HG03196 (cell line): ENCODE measurements around the gene ONECUT1.
A peak's percentile ranks its signal among the peaks of the same experiment; 100 is the strongest.

Experiments
- ATAC-seq: cut with Tn5 transposase; IDR thresholded peaks from one replicate; pipeline ENCODE4 v1.9.1; 2021; ENCODE audit not compliant: unreplicated experiment

Gene ONECUT1

DNA sequence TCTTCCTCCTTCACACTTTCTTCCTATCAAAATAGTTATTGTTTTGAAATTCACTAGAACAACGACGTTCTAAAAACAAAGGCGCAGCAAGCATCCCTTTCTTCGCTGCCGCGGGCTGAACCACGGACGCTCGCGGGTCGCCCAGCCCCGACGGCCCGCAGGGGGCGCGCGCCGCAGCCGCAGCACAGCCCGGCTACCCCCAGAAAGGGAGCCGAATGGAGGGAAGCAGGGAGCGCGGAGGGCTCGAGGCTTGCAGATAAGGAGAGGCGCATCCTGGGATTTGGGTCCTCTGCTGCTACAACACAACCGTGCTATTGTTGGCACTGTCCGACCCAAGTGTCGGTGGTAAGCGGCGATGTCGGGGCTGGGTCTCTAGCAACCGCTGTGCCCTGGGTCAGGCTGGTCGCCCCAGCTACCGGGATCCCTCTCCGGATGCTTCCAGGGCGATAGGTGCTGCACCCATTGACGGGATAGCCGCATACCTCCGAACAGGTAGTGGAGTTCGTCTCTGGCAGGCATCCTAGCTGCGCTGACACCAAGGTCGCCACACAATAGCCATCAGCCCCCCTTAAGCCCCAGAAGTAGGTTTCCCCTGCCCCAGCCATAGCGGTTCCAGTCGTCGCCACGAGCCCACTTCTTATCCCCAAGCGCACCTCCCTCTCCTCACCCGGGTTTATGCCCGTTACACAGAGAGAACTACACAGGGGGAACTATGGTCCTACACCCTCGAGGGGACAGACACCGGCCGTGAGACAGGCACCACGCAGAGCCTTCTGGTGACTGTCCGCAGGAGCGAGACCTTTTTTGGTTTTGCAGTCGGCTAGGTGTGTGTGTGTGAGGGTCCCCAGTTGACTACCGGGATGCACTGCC is 6.0 kb downstream of the ONECUT1 start:
- ATAC-seq = no peak

- no peak for ATAC-seq
These were observed 6.8 kb downstream of the ONECUT1 start for GRCh38 chr15:52783191-52783829.

GRCh38 chr15:52782514-52782913 is 7.6 kb downstream of the ONECUT1 start:
- no peak for ATAC-seq

GRCh38 chr15:52780172-52780980 is 9.8 kb downstream of the ONECUT1 start:
- ATAC-seq = peak; percentile 68

DNA sequence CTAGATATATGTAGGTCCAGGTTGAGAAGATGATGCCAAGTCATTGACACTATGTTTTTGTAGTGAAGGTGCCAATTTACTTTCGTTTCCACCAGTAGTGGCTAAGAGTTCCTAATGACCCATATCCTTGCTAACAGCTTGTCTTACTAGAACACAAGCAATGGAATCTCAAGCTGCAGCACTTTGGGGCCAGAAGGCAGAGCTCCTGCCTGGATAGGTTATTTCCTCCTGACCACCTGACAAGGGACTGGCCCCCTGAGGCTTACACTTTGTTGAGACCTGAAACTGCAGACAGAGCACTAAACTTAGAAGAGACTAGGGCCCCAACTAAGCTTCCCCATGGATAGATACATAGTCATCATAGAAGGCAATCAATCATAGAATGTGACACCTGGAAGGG is 11.7 kb downstream of the ONECUT1 start:
- ATAC-seq = no peak

- ATAC-seq = no peak
These were observed 17.4 kb downstream of the ONECUT1 start for GRCh38 chr15:52772766-52773165.

- ATAC-seq = no peak
These were observed 24.4 kb downstream of the ONECUT1 start for GRCh38 chr15:52765785-52766184.

DNA sequence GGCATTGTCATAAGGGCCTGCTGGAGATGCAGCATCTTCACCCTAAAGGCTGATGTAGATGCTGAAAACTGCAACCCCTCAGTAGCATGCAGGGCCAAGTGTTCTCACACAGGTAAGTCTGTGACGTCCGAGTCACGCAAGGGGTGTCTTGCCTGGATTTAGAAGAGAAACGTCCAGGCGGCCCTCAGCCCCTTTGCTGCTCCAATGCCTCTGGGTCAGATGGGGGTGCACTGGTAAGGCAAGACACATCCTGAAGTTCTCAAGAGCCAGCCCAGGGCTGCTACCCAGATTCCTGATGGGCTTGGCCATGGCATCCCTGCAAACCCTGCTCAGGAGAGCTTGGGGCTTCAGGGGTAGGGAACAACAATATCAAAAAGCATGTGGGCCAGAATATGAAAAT is 25.4 kb downstream of the ONECUT1 start:
- ATAC-seq = no peak

- no peak for ATAC-seq
These were observed 27.5 kb downstream of the ONECUT1 start for GRCh38 chr15:52762621-52763020.

DNA sequence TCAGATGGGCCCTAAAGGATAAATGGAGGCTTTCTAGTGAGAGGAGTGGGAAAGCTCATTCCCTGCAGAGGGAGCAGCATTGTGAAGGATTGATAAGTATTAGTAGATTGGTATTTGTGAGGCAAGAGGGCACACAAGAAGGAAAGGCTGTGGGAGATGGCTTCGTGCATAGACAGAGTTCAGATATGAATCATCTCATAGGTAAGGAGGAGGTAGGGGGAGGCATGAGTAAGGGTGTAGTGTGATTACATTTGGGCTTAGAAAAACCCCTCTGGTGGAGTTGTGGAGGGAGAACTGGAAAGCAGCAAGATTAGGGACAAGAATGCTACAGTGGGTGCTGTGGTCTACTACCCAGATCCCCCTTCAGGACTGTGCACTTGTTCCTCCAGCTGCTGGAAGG is 29.6 kb downstream of the ONECUT1 start:
- no peak for ATAC-seq

GRCh38 chr15:52759969-52760368 is 30.2 kb downstream of the ONECUT1 start:
- ATAC-seq = no peak

DNA sequence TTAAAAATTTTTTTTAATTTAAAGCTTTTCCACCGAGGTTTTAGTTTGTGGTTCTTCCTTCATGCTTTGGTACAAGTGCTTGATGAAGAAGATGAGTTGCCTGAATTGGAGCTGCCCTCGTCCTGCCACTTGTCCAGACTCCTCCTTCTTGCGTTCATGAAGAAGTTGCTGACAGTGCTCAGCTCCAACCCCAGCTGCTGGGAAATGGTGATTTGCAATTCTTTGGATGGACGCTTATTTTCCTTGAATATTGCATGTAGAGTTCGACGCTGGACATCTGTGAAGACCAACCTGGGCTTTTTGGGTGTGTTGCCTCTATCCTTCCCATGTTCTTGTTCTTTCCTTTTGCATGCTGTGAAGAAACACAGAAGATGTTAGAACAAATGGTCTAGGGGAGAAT is 32.6 kb downstream of the ONECUT1 start:
- no peak for ATAC-seq

- ATAC-seq = no peak
These were observed 38.6 kb downstream of the ONECUT1 start for GRCh38 chr15:52751522-52751921.

GRCh38 chr15:52749258-52749657 is 40.9 kb downstream of the ONECUT1 start:
- ATAC-seq = peak; percentile 67

DNA sequence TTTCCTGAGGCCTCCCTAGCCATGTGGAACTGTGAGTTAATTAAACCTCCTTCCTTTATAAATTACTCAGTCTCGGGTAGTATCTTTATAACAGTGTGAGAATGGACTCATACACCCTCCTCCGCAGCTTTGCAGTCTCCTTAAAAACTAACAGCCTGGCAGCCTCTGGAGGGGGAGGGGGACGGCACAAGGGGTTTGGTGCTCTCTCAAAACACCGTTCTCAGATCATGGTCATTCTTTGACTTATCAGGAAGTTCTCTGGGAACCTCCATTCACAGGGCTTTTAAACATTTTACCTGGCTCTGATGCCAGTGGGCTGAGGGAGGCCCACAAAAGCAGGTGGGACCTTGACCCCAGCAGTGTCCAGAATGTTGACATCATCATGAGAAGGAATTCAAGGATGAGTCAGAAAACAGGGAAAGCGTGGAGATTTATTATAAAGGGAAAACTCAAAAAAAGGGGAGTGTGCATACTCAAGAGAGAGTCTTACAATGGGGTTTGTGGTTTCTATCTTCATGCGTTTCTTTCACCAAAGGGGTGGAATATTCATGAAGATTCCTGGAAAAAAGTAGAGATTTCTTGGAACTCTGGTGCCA is 43.9 kb downstream of the ONECUT1 start:
- no peak for ATAC-seq

DNA sequence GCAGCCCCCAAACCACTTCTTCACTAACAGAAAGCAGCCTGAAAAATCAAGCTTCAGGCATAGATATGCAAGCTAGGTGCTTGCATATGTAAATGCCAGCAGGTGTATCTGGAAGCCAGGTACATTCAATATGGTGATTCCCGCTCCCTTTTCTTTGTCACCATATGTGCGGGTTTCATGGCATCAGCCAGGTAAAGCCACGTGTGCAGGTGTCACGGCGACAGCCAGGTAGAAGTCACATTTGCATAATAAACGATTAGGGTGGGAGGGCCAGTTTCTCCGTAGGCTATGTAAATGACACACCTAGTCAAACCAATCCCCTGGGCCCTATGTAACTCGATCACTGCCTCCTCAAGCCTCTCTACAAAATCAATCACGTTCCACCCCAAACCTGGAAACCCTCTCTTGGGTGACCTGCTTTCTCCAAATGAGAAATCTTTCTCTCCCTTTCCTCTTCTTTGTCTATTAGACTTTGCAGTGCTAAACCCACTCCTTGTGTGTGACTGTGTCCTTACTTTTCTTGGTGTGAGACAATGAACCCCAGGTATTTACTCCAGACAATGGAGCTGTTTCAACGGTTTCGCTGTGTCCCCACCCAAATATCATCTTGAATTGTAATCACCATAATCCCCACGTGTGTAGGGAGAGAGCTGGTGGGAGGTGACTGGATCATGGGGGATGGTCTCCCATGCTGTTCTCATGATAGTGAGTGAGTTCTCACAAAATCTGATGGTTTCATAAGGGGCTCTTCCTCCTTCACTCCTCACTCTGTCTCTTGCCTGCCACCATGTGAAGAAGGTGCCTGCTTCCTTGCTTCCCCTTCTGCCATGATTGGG is 44.6 kb downstream of the ONECUT1 start:
- ATAC-seq = no peak

- no peak for ATAC-seq
These were observed 51.8 kb downstream of the ONECUT1 start for GRCh38 chr15:52738311-52738710.

- no peak for ATAC-seq
These were observed 52.4 kb downstream of the ONECUT1 start for GRCh38 chr15:52737720-52738119.

DNA sequence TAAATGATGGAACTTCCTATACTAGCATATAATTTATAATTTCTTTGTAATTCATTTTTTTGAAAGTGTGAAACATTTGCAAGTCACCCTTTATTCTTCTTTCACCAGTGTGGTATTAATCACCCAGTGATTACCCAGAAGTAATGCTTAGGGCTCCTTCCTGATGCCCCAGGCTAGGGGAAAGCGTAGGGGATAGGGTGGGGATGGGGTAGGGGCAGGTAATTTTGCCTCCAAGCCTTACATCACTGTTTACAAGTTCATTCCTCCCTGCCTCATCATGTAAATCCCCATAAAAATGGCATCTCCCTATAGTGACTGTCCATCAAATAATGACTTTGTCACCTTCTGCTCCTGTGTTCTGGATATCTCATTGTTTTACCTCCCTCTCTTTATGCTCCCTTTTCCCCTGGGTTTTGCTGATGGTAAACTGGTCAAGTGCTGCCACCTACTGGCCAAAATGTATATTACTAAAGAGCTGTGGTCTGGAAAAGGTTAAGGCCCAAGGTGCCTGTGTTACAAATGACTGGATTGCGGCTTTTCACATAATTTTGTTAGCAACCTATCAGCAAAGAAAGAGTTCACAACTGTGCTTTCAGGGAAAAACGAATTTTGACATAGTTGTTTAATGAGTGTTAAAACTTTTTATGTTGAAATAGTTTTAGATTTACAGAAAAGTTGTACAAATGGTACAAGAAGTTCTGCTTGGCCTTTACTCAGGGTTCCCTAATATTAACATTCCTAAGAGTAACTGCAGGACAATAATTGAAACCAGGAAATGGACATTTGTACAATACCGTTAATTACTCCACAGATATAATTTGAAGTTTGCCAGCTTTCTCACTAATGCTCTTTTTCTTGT is 54.7 kb downstream of the ONECUT1 start:
- peak; percentile 77 for ATAC-seq
